ENCODE results near the gene NUBP1.

DNA sequence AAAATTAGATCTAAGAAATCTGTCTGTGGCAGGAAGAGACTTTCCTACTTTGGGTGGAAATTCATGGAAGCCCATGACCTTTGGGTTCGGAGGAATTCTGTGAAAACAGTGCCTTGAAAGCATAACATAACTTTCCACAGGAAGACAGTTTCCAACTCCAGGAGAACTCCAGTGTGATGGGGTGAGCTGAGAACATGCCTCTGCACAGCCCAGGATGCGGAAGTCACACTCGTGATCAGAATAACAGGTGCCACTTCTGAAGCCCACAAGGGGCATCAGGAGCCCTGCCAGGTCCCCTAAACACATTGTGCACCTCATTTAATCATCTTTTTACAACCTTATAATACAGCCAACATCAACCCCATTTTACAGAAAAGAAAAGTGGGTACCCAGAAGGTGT lies 65.2 kb downstream of the NUBP1 start:
- TF ChIP-seq CBX2 (IDR thresholded peaks at IDR 0.05; ENCODE audit: borderline replicate concordance, low read depth) (no peak), RAD21 (conservative IDR thresholded peaks at IDR 0.05 in 1 of 2, IDR thresholded peaks at IDR 0.05 in 1 of 2) (no peak), CTCF (IDR thresholded peaks at IDR 0.05) (no peak), POLR2A (IDR thresholded peaks at IDR 0.05; ENCODE audit: low read length) (no peak), USF2 (IDR thresholded peaks at IDR 0.05) (no peak), REST (IDR thresholded peaks at IDR 0.05) (no peak), RFX5 (IDR thresholded peaks at IDR 0.05) (no peak)

Data from A549 (cell line).